HL-60 (cell line): ENCODE measurements around the gene CD2.

Experiments used
- DNase-seq, 2 experiments: peaks; one replicate each; pipeline ENCODE4 v3.0.0-alpha.2; 2010 to 2020; ENCODE audit warnings: low read depth in 1 of 2, low spot score in 1 of 2
- H3K27ac ChIP-seq: fragments of 250-450 bp; sonication (Bioruptor Pico); replicated peaks from 2 replicates; pipeline ENCODE4 v1.5.1; 2020; ENCODE audit warnings: mild to moderate bottlenecking, moderate library complexity
- H3K27me3 ChIP-seq: fragments of 250-450 bp; sonication (Bioruptor Pico); 2 replicates; pipeline ENCODE4 v1.5.1; 2021; ENCODE audit warnings: mild to moderate bottlenecking, moderate library complexity; ENCODE audit not compliant: insufficient read depth, poor library complexity, severe bottlenecking
- H3K4me3 ChIP-seq: replicated peaks from 2 replicates; pipeline ENCODE4 v1.5.1; 2011; ENCODE audit warnings: mild to moderate bottlenecking, control low read depth, low read length; ENCODE audit not compliant: insufficient read depth
- CTCF ChIP-seq: IDR thresholded peaks from one replicate; pipeline ENCODE4 v1.5.1; 2011; ENCODE audit warnings: low read length, control low read depth, inconsistent platforms; ENCODE audit not compliant: insufficient read depth
- GABPA ChIP-seq: IDR thresholded peaks from 2 replicates; pipeline ENCODE4 v1.6.1; 2012; ENCODE audit warnings: low read depth
- POLR2AphosphoS5 ChIP-seq: IDR thresholded peaks from 2 replicates; pipeline ENCODE4 v1.6.1; 2012; ENCODE audit warnings: low read depth
- REST ChIP-seq: IDR thresholded peaks from 2 replicates; pipeline ENCODE4 v1.6.1; 2012; ENCODE audit warnings: low read depth; ENCODE audit not compliant: insufficient replicate concordance
- SPI1 ChIP-seq: IDR thresholded peaks from 2 replicates; pipeline ENCODE4 v1.6.1; 2012; ENCODE audit warnings: low read depth, mild to moderate bottlenecking, borderline replicate concordance

Gene CD2

GRCh38 chr1:116785006-116785405 lies 30.8 kb downstream of the CD2 start:
- no peak for DNase-seq
- no peak overlapping the region for H3K27ac ChIP-seq

GRCh38 chr1:116786049-116786448 lies 31.8 kb downstream of the CD2 start:
- H3K27me3 ChIP-seq: no peaks in the 10 kb centered on the region
- no peak overlapping the region for H3K27ac ChIP-seq
- TF ChIP-seq POLR2AphosphoS5 (no peak), GABPA (no peak), CTCF (no peak), REST (no peak), SPI1 (no peak)
- no peak overlapping the region for H3K4me3 ChIP-seq
- no peak for DNase-seq

More at GRCh38 chr1:116785006-116785405, 30.8 kb downstream of the CD2 start:
- Histone ChIP-seq H3K4me3 (no peak overlapping the region), H3K27me3 (no peaks in the 10 kb centered on the region)
- no peak for TF ChIP-seq POLR2AphosphoS5
- TF ChIP-seq REST: no peak
- no peak for TF ChIP-seq CTCF
- TF ChIP-seq GABPA: no peak
- TF ChIP-seq SPI1: no peak

- H3K4me3 ChIP-seq: no peak overlapping the region
- no peak overlapping the region for H3K27ac ChIP-seq
- TF ChIP-seq SPI1: no peak
- no peak for TF ChIP-seq GABPA
- no peak for TF ChIP-seq POLR2AphosphoS5
- TF ChIP-seq CTCF: no peak
- TF ChIP-seq REST: no peak
- no peaks in the 10 kb centered on the region for H3K27me3 ChIP-seq
- no peak for DNase-seq
These were observed 37.5 kb downstream of the CD2 start for GRCh38 chr1:116791727-116792126.
